Stimulated activated naive CD4-positive, alpha-beta T cell treated with Interleukin-2 at 50 U/mL for 16 hours (primary cell): Measurements from ENCODE around the gene KCNQ2.

Experiments used
- DNase-seq: peaks from one replicate; lab custom pipeline; 2025; lab: John Stamatoyannopoulos, UW

KCNQ2 gene

DNA sequence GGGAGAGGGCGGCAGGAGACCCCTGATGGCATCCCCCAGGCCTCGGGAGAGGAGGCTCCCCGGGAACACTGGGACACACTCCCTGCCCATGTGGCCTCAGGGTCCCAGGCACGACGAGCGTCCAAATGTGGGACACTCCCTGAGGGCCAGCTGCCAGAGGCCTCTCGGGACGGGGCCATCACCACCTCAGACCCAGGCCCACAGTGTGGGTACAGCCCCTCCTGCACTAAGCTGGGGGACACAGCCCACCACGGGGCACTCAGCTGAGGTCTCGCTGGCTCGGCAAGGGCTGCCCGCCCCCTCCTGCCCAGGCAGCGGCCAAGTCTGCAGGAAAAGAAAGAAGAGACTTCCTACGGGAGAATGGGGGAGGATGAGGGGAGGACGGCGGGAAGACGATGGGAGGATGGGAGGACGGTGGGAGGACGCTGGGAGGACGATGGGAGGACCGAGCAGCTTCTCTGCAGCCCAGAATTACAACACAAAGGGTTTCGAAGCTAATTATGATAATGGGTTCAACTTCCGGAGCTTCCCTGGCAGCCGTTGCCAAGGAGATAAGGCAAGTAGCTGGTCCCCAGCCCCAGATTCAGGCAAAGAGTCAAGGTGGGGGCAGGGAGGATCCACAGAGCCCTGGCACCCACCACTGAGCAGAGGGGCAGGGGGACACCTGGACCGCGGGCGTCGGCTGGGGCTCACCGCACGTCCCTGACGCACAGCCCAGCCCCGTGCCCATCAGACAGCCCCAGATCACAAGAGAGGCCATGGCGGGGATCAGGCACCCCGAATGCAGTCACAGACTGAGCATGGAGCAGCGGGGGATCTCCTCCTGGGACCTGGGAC lies 17.5 kb downstream of the KCNQ2 start:
- no peak for DNase-seq

DNA sequence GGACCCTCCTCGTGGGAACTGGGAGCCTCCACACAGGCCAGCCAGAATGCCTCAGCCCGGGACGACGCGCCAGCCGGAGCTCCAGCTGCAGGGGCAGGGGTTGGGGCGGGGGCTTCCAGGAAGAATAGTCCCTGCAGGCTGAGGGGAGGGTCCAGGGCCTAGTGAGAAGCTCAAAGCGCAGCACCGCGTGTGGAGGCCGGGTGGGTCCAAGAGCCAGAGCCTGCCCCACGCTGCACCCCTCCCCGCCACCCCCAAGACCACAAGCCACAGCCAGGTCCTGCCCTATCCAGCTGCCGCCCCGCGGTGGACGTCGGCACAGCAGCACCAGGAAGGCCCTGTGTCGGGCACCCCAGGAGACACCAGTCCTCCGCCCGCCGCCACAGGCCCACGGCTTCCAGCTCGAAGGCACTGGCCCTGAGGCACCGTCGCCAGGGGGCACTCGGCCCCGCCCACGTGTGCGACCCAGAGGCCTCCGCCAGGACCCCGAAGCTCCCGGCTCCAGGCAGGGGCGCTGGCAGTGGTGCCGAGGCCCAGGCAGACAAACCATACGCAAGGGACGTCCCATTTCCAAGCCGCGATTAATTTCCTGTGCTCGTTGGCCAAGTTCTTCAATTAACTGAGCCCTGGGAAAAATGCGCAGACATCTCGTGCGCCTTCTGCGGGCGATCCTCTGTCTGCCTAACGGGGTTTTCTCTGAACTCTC lies 19.5 kb downstream of the KCNQ2 start:
- no peak for DNase-seq

DNA sequence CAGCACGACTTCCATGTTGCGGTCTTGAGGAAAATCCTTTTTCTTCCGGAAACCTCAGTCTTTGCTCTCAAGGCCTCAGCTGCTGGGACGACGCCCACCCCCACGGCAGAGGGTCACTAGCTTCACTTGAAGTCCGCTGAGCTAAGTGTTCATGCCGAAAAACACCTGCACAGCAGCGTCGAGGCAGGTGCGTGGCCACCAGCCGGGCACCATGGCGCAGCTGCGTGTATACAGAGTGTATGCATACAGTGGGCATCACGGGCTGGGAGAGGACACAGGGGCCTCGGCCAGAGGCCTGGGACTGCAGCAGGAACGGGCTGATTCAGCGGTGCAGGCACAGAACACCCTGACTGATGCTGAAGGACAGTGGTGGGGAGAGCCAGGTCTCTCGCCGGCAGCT lies 20.1 kb downstream of the KCNQ2 start:
- DNase-seq, result no peak

DNA sequence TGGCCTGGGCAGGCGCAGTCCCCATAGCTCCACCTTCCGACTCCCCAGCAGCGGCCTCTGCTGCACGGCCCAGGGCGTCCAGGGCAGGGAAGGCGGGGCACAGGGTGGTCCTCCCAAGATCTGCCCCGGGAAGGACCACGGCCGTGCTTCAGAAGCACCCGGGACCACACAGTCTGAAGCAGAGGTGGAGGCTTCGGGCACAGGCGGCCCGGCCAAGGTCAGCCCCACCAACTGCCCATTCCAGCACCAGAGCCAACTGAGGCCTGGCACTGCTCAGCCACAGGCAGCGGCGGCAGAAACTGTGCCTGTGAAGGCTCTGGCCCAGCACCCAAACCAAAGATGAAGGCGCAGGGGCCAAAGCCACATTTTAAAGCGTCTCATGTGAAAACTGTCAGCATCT lies 20.6 kb downstream of the KCNQ2 start:
- no peak for DNase-seq

DNA sequence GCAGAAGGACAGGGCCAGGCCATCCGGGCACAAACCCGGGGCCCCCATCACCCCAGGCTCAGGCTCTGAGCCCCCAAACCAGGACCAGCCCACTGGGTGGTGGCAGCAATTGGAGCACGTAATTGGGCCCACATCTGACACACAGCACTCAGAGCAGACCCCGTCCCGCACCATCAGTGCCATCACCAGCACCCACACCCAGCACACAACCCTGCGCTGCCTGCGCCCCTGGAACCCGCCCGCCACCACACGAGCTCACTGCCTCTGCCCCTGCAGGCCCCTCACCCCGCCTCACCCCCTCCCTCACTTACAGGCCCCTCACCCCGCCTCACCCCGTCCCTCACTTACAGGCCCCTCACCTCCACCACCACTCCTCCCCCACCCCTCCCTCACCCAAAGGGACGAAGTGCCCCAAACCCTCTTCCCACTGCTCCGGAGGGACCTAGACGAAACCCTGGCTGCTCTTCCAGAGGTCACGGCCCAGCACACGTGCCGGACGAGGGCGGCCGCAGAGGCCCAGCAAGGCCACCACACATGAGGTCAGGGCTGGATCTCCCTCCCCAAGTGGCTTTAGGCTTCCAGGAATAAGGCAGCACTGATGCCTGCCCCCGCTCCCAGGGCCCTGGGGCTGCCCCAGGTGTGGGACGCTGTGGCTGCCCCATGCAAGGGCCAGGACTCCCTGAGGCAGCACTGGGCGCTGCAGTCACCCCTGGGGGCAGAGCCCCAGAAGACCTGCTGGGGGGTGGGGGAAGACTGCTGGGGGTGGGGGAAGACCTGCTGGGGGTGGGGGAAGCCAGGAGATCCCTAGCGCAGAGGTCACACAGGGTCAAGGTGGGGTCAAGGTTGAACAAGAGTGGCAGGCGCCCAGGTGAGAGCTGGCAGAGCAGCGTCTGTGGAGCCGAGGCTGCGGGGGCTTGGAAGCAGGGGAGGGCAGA lies 22.4 kb downstream of the KCNQ2 start:
- no peak for DNase-seq

GRCh38 chr20:63449025-63449424 lies 23.4 kb downstream of the KCNQ2 start:
- no peak for DNase-seq

- DNase-seq, result no peak
Measured at GRCh38 chr20:63448031-63448430, 24.4 kb downstream of the KCNQ2 start.

DNA sequence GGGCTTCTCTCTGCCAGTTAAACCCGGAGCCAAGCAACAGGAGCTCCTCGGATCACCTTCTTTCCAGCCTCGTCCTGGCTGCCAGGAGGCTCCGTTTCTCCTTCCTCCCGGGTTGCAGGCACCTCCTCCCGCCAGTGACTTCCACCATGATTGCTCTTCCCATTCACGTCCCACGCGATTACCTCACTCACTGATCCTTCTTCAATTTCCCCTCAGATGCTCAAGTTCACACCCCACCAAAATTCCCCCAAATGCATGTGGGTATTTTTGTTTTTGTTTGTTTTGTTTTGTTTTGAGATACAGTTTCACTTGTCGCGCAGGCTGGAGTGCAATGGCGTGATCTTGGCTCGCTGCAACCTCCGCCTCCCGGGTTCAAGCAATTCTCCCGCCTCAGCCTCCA lies 25.1 kb downstream of the KCNQ2 start:
- DNase-seq, result no peak

DNA sequence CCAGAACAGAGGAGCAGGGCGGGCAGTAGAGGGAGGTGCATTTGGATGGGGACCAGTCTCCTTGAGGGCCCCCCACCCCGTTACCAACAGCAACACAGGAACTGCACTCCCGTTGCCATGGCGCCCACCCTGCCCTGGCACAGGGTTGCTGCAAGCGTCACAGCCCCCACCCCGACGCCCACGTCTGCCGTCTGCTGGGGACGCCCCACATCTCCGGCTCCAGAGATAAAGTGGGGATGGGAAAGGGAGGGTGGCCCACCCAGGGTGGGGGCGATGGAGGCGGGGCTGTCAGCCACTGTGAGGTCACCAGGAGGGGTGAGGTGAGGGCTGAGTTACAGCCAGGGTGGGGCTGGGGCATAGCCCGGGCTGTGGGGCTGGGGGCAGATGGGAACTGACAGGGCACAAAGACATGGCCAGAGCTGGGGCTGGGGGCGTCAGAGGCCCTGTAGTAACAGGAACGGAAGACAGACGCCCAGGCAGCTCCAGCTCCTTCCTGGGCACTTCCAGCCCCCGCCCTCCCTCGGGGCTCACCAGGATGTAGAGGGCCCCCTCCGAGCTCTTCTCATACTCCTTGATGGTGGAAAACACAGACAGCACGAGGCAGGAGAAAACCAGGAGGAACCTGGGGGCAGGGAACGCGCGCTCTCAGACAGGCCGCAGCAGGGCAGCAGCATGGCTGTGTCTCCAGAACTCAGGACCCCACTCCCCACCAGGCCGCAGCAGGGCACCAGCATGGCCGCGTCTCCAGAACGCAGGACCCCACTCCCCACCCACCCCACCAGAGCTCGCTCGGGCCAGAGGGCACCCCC lies 26.0 kb downstream of the KCNQ2 start:
- DNase-seq, result no peak

DNA sequence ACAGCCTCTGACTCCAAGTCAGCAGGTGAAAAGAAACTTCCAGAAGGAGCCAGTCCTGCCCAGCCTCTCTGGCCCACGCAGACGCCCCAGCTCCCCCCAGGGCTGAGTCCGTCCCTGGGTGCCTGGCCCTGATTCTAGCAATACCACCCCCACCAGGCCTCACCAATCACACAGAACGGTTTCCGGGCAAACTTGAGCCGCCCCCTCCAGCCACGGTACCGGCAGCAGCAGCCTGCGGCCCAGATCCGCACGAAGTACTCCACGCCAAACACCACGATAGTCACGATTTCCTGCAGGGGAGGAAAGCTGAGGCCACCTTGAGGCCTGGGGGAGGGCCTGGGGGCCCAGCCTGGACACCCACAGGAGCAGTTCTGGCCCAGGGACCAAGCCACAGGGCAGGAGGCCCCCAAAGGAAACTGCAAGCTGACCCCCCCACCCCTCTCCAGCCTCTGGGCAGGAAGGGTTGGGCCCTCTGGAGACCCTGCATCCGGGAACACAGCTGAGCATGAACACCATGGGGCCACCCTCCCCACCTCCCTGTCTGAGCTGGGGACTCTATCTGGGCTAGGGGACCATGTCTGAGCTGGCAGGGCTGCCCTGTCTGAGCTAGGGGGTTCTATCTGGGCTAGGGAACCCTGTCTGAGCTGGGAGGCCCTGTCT lies 27.2 kb downstream of the KCNQ2 start:
- DNase-seq, result no peak

DNA sequence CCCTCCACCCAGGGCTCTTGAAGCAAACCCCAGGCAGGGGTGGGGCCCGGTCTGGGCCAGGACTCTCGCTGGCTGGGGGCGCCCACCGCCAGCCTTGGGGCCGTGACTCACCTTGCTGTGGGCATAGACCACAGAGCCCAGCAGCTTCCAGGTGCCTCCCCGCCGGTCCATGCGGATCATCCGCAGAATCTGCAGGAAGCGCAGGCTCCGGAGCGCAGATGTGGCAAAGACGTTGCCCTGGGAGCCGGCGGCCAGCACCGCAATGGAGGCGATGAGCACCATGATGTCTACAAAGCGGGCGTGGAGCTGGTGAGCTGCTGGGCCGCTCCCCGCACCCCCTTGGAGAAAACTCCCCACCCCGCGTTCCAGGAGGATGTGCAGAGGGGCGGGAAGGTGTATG lies 27.9 kb downstream of the KCNQ2 start:
- no peak for DNase-seq

DNA sequence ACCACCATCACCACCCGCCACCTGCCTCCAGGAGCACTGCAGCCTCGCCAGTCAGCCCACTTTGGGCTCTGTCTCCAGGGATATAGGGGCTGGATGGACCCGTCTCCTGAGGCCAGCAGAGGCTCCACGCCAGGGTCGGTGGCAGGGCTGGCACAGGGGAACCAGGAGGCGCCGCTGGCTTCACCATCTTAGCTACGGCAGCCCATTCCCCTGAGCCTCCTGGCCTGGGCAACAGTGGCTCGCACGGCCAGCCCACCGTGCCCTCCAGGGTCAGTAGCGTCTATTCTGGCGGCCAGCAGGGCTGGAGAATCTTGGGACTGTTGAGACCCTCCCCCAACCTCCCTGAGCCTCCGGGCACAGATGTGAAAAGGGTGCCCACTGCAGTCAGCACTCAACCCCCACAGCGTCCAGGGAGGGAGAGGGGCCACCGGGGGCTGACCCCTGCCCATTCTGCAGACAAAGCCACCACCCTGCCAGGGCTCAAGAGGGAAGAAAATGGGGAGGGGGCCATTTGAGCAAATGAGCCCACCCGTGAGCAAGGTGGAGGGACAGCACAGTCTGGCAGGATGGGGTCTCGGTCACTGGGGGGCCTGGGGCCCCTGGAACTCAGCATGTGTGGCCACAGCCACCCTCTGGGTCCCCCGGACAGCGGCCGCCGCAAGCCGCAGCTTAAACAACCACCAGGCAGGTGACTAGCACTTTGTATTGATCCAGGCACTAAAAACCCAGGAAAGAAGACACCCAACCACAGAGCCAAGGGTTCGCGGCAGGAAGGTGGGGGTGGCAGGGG lies 28.7 kb downstream of the KCNQ2 start:
- no peak for DNase-seq

- peak; percentile 62 for DNase-seq
Measured at GRCh38 chr20:63442100-63442493, 30.4 kb downstream of the KCNQ2 start.

DNA sequence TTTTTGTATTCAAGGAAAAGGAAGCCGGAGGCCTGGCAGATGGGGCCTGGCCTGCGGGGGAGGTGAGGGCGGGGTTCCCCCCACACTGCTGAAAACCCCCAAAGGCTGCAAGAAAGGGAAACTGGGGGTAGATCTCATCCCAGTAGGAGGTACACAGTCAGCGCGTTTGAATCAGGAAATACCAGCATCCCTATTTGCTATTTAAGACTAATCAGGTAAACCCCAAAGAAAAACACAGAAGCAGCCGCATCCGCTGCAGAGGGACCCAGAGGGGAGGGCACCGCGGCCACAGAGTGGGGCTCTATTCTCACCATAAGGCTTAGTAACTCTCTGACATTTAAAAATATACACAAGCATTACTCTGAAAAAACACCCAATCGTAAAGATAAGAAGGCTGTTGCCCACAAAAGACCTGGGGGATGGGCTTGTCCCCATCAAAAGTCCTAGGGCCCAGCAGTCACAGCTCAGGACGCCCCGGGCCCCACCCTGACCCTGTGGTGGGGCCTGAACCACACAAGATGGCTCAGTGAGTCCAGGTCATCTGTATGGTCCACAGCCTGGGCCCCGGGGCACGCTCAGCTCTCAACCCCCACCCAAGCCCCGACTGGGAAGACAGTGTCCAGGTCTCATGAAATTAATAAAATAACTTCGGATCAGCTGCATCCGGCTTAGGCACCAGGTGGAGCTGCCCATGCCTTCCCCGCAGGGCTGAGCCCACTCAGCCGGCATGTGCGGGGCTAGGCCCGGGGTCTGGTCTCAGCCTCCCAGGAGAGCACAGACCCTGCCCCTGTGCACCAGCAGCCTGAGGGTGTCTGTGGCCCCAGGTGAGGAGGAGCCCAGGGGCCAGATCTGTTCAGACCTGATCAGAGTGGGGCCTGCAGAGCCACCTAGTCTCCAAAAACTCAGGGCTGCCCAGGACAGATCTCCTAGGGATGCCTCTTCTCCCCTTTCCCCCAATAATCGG lies 31.0 kb downstream of the KCNQ2 start:
- DNase-seq, result no peak

- no peak for DNase-seq
Measured at GRCh38 chr20:63440366-63440955, 32.0 kb downstream of the KCNQ2 start.

DNA sequence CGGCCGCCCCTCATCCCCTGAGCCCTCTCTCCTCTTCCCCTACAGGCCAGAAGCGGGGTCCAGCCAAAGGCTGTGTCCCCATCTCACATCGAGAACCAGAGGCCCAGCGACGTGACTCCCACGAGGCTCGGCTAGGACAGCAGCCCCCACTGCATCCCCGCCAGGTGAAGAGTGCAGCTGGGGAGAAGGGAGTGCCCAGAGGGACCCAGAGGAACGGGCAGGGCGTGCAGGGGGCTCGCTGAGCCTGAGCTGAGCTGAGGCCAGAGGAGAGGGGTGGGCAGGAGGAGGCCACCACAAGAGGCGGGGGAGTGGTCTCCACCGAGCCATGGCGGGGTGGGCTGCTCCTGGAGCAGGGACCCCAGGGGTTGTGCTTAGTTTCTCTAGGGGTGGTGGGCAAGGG lies 32.6 kb downstream of the KCNQ2 start:
- no peak for DNase-seq

- DNase-seq, result no peak
Measured at GRCh38 chr20:63438121-63438520, 34.3 kb downstream of the KCNQ2 start.

DNA sequence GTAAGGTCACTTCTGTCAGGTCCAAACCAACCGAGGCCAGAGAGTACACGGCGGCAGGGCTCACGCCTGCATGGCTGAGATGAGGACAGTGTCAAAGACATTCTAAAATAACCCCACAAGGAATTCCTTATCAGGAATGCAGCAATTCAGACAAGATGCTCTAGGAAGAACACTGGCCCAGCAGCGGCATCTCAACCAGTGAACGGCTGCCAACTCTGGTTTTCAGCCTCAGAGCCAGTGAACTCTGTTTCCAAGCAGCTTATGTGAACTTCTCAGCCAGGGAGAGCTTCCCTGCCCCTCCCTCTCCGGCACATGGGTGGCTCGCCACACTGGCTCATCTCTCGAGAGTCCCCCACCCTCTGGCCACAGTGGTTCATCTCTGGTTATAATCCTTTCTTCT lies 36.9 kb downstream of the KCNQ2 start:
- DNase-seq, result no peak
